ACC112 (cell line): Measurements from ENCODE around the gene PEAK1.
A peak's percentile ranks its signal among the peaks of the same experiment; 100 is the strongest.
"Not testable (repeated sequence)": the region's sequence is repeated elsewhere in the genome, so short reads cannot be mapped to it uniquely, and the experiment has no call there.

ENCODE experiments used
- H2AFZ ChIP-seq: fragments of 200-600 bp; sonication (generic); one replicate; pipeline ENCODE4 v1.6.0; 2017; ENCODE audit warnings: antibody characterized with exemption, low read length; ENCODE audit not compliant: unreplicated experiment
- H3K27ac ChIP-seq: fragments of 200-600 bp; sonication (generic); 2 replicates; pipeline ENCODE4 v1.5.1; 2014; ENCODE audit warnings: low read depth, mild to moderate bottlenecking, antibody characterized with exemption, low read length, moderate library complexity
- H3K27me3 ChIP-seq: fragments of 200-600 bp; sonication (generic); 2 replicates; pipeline ENCODE4 v1.6.1; 2014; ENCODE audit warnings: mild to moderate bottlenecking, antibody characterized with exemption, low read length, moderate library complexity, mixed read lengths; ENCODE audit not compliant: insufficient read depth
- H3K36me3 ChIP-seq: fragments of 200-600 bp; sonication (generic); 2 replicates; pipeline ENCODE4 v1.6.1; 2016; ENCODE audit warnings: mild to moderate bottlenecking, antibody characterized with exemption, low read length, moderate library complexity, mixed read lengths; ENCODE audit not compliant: insufficient read depth
- H3K4me1 ChIP-seq: fragments of 200-600 bp; sonication (generic); one replicate; pipeline ENCODE4 v1.6.1; 2016; ENCODE audit warnings: low read length, mixed read lengths; ENCODE audit not compliant: insufficient read depth, unreplicated experiment, control insufficient read depth
- H3K4me3 ChIP-seq: fragments of 200-600 bp; sonication (generic); 2 replicates; pipeline ENCODE4 v1.5.1; 2014; ENCODE audit warnings: mild to moderate bottlenecking, low read depth, low read length
- H3K79me2 ChIP-seq: fragments of 200-600 bp; sonication (generic); one replicate; pipeline ENCODE4 v1.6.0; 2016; ENCODE audit warnings: low read length; ENCODE audit not compliant: control insufficient read depth, unreplicated experiment, insufficient read depth

Gene PEAK1

GRCh38 chr15:77196381-77196780 lies 223.5 kb downstream of the PEAK1 start:
- Histone ChIP-seq H3K27ac (no peak overlapping the region), H3K27me3 (no peaks in the 10 kb centered on the region), H3K79me2 (no peaks in the 10 kb centered on the region), H3K4me1 (no peaks in the 10 kb centered on the region), H2AFZ (no peak overlapping the region), H3K36me3 (peaks cover 31% of the 10 kb centered on the region), H3K4me3 (no peak overlapping the region)

GRCh38 chr15:77195586-77195985 lies 224.3 kb downstream of the PEAK1 start:
- H2AFZ ChIP-seq, result no peak overlapping the region
- H3K4me3 ChIP-seq, result no peak overlapping the region
- H3K4me1 ChIP-seq, result no peaks in the 10 kb centered on the region
- no peaks in the 10 kb centered on the region for H3K79me2 ChIP-seq
- peaks cover 30% of the 10 kb centered on the region for H3K36me3 ChIP-seq
- no peak overlapping the region for H3K27ac ChIP-seq
- no peaks in the 10 kb centered on the region for H3K27me3 ChIP-seq

GRCh38 chr15:77192451-77192850 lies 227.5 kb downstream of the PEAK1 start:
- Histone ChIP-seq H2AFZ (no peak overlapping the region), H3K4me3 (no peak overlapping the region), H3K27me3 (no peaks in the 10 kb centered on the region), H3K4me1 (peaks cover 14% of the 10 kb centered on the region), H3K36me3 (0 out of 2 replicates have a peak, but pooled peaks cover 11% of the 10 kb centered on the region), H3K27ac (no peak overlapping the region), H3K79me2 (no peaks in the 10 kb centered on the region)

- no peak overlapping the region for H3K4me3 ChIP-seq
- H3K79me2 ChIP-seq, result peaks cover 3% of the 10 kb centered on the region
- no peaks in the 10 kb centered on the region for H3K27me3 ChIP-seq
- 0 out of 2 replicates have a peak, but pooled peaks cover 11% of the 10 kb centered on the region for H3K36me3 ChIP-seq
- H3K27ac ChIP-seq, result no peak overlapping the region
- H3K4me1 ChIP-seq, result peaks cover 20% of the 10 kb centered on the region
- no peak overlapping the region for H2AFZ ChIP-seq
These were observed 228.6 kb downstream of the PEAK1 start for GRCh38 chr15:77191230-77191834.

GRCh38 chr15:77187751-77188464 lies 232.0 kb downstream of the PEAK1 start:
- Histone ChIP-seq H3K4me3 (peak overlapping the region; percentile 19), H3K27ac (peak overlapping the region; percentile 54), H3K36me3 (0 out of 2 replicates have a peak, but pooled peaks cover 5% of the 10 kb centered on the region), H3K4me1 (peaks cover 20% of the 10 kb centered on the region), H3K79me2 (peaks cover 3% of the 10 kb centered on the region), H3K27me3 (no peaks in the 10 kb centered on the region), H2AFZ (no peak overlapping the region)

GRCh38 chr15:77186594-77187011 lies 233.3 kb downstream of the PEAK1 start:
- Histone ChIP-seq H2AFZ (no peak overlapping the region), H3K79me2 (peaks cover 3% of the 10 kb centered on the region), H3K36me3 (0 out of 2 replicates have a peak, but pooled peaks cover 5% of the 10 kb centered on the region), H3K27me3 (no peaks in the 10 kb centered on the region), H3K27ac (no peak overlapping the region), H3K4me1 (peaks cover 20% of the 10 kb centered on the region), H3K4me3 (no peak overlapping the region)

GRCh38 chr15:77185242-77185785 lies 234.6 kb downstream of the PEAK1 start:
- Histone ChIP-seq H3K27me3 (no peaks in the 10 kb centered on the region), H3K4me1 (peaks cover 20% of the 10 kb centered on the region), H3K36me3 (0 out of 2 replicates have a peak, but pooled peaks cover 9% of the 10 kb centered on the region), H3K27ac (no peak overlapping the region), H3K4me3 (no peak overlapping the region), H3K79me2 (peaks cover 3% of the 10 kb centered on the region), H2AFZ (no peak overlapping the region)

GRCh38 chr15:77184352-77184751 lies 235.6 kb downstream of the PEAK1 start:
- not testable (repeated sequence) for H3K36me3 ChIP-seq, H3K27me3 ChIP-seq, H3K27ac ChIP-seq, H3K79me2 ChIP-seq, H3K4me3 ChIP-seq, H2AFZ ChIP-seq
- peaks cover 20% of the 10 kb centered on the region for H3K4me1 ChIP-seq

- Histone ChIP-seq H3K4me1 (peaks cover 12% of the 10 kb centered on the region), H3K79me2 (peaks cover 3% of the 10 kb centered on the region), H3K27me3 (no peaks in the 10 kb centered on the region), H3K27ac (no peak overlapping the region), H3K4me3 (no peak overlapping the region), H3K36me3 (0 out of 2 replicates have a peak, but pooled peaks cover 4% of the 10 kb centered on the region), H2AFZ (no peak overlapping the region)
These were observed 236.8 kb downstream of the PEAK1 start for GRCh38 chr15:77183066-77183465.

- Histone ChIP-seq H3K36me3 (peaks cover 8% of the 10 kb centered on the region; the same call in 1 of the 2 replicates), H2AFZ (no peak overlapping the region), H3K4me3 (no peak overlapping the region), H3K79me2 (no peaks in the 10 kb centered on the region), H3K4me1 (no peaks in the 10 kb centered on the region), H3K27ac (no peak overlapping the region), H3K27me3 (no peaks in the 10 kb centered on the region)
These were observed 238.4 kb downstream of the PEAK1 start for GRCh38 chr15:77181305-77182074.
